Testis (tissue), 2 donors: ENCODE data around the gene SDR42E2.

Experiments used
- POLR2A ChIP-seq: fragments of 450-650 bp; IDR thresholded peaks from one replicate; pipeline ENCODE4 v1.6.1; 2017; ENCODE audit warnings: antibody characterized with exemption, mild to moderate bottlenecking, moderate library complexity
- TF ChIP-seq, protein P1 (sequence below), 3 experiments: fragments of 450-650 bp in 2 of 3; fragments of 200-600 bp in 1 of 3; sonication (generic) in 1 of 3; IDR thresholded peaks; one replicate each; pipeline ENCODE4 v1.5.1; 2016 to 2019; ENCODE audit warnings: antibody characterized with exemption in 3 of 3, mild to moderate bottlenecking in 2 of 3, moderate library complexity in 1 of 3

DNA sequence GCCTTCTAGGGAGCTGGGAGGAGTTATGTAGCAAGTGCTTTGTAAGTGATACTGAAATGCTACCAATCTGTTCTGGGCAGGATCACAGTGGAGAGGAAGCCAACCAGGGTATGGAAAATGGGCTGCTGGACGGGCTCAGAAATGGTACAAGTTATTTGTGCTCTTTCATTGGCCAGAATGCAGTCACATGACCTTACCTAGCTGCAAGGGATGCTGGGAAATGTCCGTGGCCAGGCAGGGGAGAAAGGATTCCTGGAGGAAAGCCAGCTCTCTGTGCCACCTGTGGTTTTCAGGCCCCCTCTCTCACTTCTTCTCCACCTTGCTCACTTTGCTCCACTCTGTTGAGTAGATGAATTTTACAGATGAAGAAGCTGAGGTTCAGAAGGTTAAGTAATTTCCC is 48.5 kb downstream of the SDR42E2 start:
- TF ChIP-seq, protein P1, sequence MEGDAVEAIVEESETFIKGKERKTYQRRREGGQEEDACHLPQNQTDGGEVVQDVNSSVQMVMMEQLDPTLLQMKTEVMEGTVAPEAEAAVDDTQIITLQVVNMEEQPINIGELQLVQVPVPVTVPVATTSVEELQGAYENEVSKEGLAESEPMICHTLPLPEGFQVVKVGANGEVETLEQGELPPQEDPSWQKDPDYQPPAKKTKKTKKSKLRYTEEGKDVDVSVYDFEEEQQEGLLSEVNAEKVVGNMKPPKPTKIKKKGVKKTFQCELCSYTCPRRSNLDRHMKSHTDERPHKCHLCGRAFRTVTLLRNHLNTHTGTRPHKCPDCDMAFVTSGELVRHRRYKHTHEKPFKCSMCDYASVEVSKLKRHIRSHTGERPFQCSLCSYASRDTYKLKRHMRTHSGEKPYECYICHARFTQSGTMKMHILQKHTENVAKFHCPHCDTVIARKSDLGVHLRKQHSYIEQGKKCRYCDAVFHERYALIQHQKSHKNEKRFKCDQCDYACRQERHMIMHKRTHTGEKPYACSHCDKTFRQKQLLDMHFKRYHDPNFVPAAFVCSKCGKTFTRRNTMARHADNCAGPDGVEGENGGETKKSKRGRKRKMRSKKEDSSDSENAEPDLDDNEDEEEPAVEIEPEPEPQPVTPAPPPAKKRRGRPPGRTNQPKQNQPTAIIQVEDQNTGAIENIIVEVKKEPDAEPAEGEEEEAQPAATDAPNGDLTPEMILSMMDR (IDR thresholded peaks at IDR 0.05), result no peak
- no peak for TF ChIP-seq POLR2A
